ENCODE measurements around the gene AXIN1. TPM values are rescaled to one million over a fixed set of nuclear protein-coding genes. Genes with fewer than 3 reads are reported as not detected.
"Not testable (repeated sequence)": the region's sequence is repeated elsewhere in the genome, so short reads cannot be mapped to it uniquely, and the experiment has no call there.

AXIN1 gene
- total RNA-seq, 1 donor from 2014 or later = 43.5 TPM

GRCh38 chr16:381789-382717, 29.5 kb upstream of the AXIN1 start, which contains the start of gene PGAP6:
Gene PGAP6, minus strand, starts transcription at chr16:381978. Its CDS starts 157 bp downstream, at chr16:381821.
- peak; percentile 15 for DNase-seq (ENCODE audit: low read depth)

- no peak for DNase-seq (ENCODE audit: low read depth)
Measured at GRCh38 chr16:381012-381788, 28.7 kb upstream of the AXIN1 start.

DNA sequence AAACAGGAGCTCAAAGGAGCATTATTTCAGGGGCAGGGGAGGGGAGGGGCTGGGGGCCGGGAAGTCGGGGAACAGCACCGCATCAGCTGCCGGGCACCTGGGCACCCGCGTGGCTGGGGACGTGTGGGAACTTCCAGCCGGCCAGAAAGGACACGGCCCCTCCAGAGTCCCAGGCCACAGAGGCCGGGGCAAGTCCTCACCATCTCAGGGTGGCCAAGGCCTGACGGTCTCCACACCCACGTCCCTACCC, 28.2 kb upstream of the AXIN1 start:
- DNase-seq (ENCODE audit: low read depth) = no peak

- DNase-seq (ENCODE audit: low read depth) = no peak
Measured at GRCh38 chr16:379961-380761, 27.6 kb upstream of the AXIN1 start.

- peak; percentile 22 for DNase-seq (ENCODE audit: low read depth)
Measured at GRCh38 chr16:379183-379960, 26.8 kb upstream of the AXIN1 start.

DNA sequence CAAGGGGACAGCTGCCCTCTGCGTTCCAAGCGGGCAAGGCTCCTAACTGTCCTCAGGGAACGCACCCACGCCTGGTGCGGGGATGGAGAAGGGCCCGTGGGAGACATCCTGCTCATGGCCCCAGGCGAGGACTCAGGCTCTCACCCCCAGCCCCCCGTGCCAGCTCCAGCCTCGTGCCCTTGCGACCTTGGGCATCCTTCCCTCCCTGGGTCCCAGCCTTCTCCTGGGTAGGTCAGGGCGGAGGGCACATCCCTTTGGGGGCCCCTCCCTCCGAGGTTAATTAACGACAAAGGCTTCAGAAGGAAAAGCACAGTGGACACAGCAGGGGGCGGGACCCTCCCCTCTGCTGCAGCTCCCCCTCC, 26.3 kb upstream of the AXIN1 start:
- no peak for DNase-seq (ENCODE audit: low read depth)

DNA sequence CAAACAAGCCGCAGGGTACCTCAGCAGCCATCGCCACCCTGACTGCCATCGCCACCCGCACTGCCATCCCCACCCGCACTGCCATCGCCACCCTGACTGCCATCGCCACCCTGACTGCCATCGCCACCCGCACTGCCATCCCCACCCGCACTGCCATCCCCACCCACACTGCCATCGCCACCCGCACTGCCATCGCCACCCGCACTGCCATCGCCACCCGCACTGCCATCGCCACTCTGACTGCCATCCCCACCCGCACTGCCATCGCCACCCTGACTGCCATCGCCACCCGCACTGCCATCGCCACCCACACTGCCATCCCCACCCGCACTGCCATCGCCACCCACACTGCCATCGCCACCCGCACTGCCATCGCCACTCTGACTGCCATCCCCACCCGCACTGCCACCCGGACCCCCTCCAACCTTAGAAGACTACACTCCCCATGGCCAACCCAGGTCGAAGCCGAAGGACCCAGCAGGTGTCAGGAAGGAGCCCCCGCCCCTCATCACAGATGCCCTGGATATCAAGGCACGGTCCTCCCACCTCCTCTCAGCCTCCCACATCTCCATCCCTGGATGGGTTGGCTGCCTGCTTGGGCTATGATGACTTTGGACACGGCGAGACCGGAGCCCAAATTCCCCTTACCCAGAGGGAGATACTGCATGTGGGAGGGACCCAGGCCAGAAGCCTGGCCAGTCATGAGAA, 25.7 kb upstream of the AXIN1 start:
- DNase-seq (ENCODE audit: low read depth) = not testable (repeated sequence)

- DNase-seq (ENCODE audit: low read depth) = no peak
Measured at GRCh38 chr16:377419-377951, 25.0 kb upstream of the AXIN1 start.

DNA sequence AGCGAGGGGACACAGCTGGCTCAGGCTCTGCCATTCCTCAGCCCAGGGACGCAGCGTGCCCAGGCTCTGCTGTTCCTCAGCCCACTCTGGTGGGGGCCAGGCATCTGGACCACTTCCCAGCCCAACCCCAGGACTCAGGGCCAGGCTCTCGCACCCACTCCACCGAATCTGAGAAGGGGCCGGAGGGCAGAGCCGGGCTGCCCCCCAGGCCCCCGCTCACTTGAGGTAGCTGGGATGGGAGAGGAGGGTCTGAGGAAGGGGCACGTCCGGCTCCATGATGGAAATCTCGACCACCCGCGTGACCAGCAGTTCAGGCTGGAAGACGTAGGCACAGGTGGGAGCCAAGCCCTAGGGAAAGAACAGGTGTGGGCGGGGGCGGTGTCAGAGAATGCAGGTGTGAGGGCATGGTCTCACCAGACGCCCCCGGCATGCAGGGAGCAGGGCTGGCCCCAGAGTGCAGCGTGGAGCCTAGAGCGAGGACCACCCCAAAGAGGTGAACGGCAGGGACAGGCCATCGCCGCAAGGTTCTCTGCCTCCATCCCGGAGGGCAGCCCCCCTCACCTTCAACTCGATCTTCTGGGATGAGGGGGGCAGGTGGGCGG, 24.4 kb upstream of the AXIN1 start:
- no peak for DNase-seq (ENCODE audit: low read depth)

DNA sequence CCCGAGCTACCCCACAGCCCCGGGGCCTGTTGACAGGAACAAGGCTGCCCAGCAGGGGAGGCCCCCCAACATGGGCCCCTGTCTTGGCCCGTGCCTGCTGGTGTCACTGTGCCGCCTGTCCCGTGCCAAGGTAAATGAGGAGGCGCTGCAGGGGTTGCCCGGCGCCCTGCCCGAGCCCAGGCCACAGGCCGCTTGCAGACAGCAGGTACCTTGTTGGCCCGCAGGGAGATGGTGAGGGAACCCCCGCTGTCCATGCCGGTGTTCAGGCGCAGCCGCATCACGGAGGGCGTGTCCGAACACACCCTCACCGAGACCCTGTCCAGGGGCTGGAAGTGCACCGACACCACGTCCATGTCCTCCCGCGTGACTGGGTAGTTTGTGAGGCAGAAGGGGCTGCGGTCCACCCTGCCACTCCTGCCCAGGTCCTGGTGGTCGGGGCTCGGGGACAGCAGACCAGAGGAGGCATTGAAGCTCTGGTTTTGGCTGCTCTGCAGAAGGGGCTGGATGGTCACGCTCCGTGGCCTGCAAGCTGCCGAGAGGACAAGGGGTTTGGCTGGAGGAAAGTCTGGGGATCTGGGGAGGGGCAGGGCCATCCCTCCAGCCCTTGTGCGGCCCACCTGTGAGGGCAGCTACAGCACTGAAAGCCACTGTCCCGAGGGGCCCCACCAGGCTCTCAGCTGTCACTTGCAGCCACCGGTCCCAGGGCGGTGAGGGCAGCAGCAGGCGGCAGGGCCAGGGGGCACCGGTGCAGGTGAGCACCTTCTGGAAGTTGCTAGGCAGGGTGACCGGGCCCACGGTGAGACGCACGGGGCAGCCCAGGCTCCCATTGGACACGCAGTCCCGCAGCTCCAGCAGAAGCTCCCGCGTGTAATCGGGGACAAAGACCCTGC, 23.6 kb upstream of the AXIN1 start:
- no peak for DNase-seq (ENCODE audit: low read depth)

DNA sequence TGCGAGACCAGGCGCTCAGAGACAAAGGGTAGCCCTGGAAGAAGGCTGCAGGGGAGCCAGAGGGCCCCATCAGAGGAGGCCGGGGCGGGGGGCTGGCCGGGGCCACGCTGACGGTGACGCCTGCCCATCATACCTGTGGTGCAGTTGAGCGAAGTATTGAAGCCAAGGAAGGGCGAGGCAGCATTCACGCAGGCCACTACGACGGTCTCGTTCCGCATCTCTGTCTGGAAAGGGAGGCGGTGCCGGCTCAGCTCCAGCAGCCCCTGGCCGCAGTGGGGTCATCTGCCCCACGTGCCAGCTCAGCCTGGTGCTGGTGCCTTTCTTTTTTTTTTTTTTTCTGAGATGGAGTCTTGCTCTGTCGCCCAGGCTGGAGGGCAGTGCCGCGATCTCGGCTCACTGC, 22.7 kb upstream of the AXIN1 start:
- DNase-seq (ENCODE audit: low read depth) = no peak

GRCh38 chr16:374616-374926, 22.0 kb upstream of the AXIN1 start:
- no peak for DNase-seq (ENCODE audit: low read depth)

DNA sequence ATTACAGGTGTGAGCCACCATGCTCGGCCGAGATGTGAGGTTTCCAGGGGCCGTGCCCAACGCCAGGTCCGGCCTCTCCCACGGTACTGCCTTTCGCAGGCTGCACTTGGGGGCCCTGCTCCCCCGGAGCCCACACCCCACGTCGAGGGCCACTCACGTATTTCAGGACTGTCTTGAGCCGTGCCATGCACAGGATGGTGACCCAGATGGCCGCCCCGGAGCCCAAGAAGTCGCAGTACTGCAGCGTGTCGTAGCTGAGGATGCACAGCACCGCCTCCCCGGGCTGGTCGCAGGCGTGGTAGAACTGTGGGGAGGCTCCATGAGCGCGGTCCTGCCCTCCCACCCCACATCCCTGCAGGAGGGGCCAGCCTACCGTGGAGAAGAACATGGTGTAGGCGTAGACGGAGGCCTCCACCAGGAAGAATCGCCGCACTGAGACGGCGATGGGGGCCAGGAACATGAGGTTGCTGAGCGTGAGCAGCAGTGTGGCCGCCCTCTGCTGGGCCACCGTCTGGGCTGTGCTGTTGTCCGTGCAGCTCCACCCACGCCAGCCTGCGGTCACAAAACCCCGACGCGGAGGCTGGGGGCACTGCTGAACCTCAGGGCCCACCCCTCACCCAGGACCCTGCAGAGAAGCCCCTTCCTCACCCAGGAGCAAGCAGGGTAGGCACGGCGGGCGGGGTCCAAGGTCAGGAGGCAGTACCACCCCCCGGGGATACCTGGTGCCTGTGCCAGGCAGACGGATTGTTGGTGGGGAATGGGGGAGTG, 21.5 kb upstream of the AXIN1 start:
- DNase-seq (ENCODE audit: low read depth) = no peak

GRCh38 chr16:373020-373598, 20.6 kb upstream of the AXIN1 start:
- no peak for DNase-seq (ENCODE audit: low read depth)

- no peak for DNase-seq (ENCODE audit: low read depth)
Measured at GRCh38 chr16:372302-372983, 19.9 kb upstream of the AXIN1 start.

DNA sequence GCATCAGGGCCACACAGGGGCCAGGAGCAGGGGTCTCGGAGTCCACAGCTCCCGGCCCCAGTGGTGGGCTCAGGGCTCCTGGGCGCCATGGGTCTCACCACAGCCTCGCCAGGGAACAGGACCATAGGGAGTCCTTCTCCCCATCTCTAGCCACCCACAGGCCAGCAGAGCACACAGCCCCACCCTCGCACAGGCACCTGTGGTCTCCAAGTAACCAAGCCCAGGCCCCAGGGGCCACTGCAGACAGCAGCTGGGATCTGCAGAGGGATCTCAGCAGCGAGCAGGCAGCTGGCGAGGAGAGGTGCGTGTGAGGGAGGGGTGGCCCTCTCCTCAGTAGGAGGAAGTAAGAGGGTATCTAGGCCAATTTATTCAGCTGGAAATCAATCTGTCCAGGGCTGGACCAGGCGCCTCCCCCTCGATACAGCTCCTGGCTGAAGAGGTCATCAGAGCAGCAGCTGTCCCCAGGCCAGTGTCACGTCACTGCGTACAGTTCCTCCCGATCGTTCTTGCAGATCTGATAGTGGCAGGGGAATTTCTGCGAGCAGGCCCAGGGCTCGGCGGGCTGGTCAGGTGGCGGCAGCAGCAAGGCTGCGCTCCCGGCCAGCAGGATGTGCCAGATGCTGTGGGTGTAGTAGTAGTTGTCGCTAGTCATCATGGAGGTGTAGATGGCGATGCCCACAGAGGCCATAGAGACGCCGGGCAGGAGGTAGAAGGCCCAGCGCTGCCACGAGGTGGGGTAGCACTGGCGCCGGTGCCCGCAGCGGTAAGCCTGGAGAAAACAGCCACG, 19.2 kb upstream of the AXIN1 start:
- DNase-seq (ENCODE audit: low read depth) = no peak

DNA sequence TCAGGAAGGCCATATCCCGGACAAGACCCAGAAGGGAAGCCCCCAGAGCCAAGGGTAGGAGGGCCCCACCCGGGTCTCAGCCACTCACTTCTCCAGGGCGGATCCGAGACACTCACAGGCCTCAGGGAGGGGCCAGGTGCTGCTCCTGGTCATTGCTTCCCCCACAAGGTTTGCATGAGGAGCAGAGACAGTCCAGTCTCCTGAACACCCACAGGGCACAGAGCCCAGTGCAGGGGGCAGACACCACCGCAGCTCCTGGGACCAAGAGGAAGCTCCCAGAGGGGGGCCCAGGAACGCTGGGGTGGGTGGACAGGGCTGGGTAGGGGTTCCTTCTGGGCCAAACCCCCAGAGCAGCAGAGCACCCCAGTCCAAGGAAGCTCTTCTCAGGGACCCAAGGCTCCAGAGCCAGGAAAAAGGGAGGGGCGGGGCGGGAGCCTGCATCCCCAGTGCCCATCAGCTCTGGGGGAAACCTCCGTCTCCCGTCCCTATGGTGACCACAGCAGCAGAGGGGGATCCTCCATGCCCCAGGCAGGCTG, 18.5 kb upstream of the AXIN1 start:
- DNase-seq (ENCODE audit: low read depth) = no peak

All from renal cortical epithelial cell (primary cell).